ENCODE measurements around the gene PPFIA3.

GRCh38 chr19:49117677-49118564 lies 1.4 kb upstream of the PPFIA3 start:
- TF ChIP-seq USF2 (IDR thresholded peaks at IDR 0.05; ENCODE audit: low read length) (no peak), CTCF (IDR thresholded peaks at IDR 0.05; ENCODE audit: control extremely low read depth in 1 of 3, insufficient read depth in 1 of 3, low read depth in 1 of 3, low read length in 3 of 3) (no peak), EZH2 (IDR thresholded peaks at IDR 0.05; ENCODE audit: low read depth, low read length, severe bottlenecking) (no peak), POLR2A (IDR thresholded peaks at IDR 0.05; ENCODE audit: control extremely low read depth in 1 of 2, low read depth in 2 of 2, low read length in 2 of 2) (no peak), POLR2AphosphoS5 (IDR thresholded peaks at IDR 0.05; ENCODE audit: low read depth, low read length) (no peak), TAF1 (IDR thresholded peaks at IDR 0.05; ENCODE audit: low read depth, low read length) (no peak), CBX8 (IDR thresholded peaks at IDR 0.05; ENCODE audit: borderline replicate concordance, low read depth, low read length) (no peak), PHF8 (conservative IDR thresholded peaks at IDR 0.05; ENCODE audit: low read depth, low read length) (no peak), EP300 (IDR thresholded peaks at IDR 0.05; ENCODE audit: borderline replicate concordance in 1 of 2, low read depth in 2 of 2, low read length in 2 of 2) (no peak), JUND (IDR thresholded peaks at IDR 0.05; ENCODE audit: low read length) (no peak), KDM1A (IDR thresholded peaks at IDR 0.05; ENCODE audit: borderline replicate concordance, low read length) (no peak), BCL11A (IDR thresholded peaks at IDR 0.05; ENCODE audit: low read depth in 2 of 2, low read length in 2 of 2) (no peak), MAX (IDR thresholded peaks at IDR 0.05) (no peak), YY1 (IDR thresholded peaks at IDR 0.05; ENCODE audit: low read depth, low read length) (no peak)

Measured in H1 (cell line).